Amygdala (tissue), 56 donors: ENCODE results near the gene HMCN1.

Experiments
- DNase-seq, 56 donors: peaks; one replicate each; lab custom pipeline; 2025; lab: John Stamatoyannopoulos, UW

Gene HMCN1

GRCh38 chr1:185957441-185958363 lies 223.5 kb downstream of the HMCN1 start:
- no peak for DNase-seq

- DNase-seq: no peak
These were observed 226.5 kb downstream of the HMCN1 start for GRCh38 chr1:185960422-185961321.

DNA sequence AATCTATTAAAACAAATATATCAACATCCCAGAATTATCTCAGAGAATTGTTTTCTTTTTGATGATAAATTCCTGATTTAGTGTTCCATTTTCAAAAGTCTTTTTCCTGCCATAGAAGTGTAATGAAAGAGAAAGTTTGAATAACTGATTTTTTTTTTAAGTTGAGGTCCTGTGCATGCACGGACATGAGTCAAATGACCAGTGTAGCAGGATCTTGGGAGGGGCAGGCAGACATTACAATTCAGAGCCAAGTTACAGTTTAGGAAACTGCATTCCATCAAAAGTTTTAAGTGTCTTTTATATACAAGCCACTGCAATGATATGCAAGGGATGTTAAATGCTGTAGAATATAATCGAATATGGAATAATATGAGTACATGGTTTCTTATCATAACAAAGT lies 227.5 kb downstream of the HMCN1 start:
- DNase-seq: no peak

- no peak for DNase-seq
These were observed 230.8 kb downstream of the HMCN1 start for GRCh38 chr1:185964946-185965345.

GRCh38 chr1:185965870-185966269 lies 231.7 kb downstream of the HMCN1 start:
- DNase-seq: no peak

GRCh38 chr1:185966471-185966870 lies 232.3 kb downstream of the HMCN1 start:
- DNase-seq: no peak

DNA sequence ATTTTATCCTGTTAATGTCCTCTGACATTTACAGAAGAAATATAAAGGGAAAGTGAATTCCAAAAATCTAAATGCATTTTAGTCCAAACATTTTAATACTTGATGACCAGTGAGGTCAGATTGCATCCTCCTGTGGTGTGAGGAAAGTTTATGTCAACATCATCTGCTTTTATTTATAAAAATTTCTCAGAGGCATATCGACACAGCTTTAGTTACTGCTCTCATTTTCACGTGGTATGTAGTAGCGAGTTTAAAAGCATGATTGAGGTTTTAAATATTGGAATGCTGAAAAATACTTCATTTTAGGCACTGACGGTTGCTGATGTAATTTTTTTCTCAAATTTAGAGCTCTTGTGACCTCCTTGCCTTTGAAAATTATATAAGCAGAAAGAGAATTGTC lies 234.8 kb downstream of the HMCN1 start:
- no peak for DNase-seq

DNA sequence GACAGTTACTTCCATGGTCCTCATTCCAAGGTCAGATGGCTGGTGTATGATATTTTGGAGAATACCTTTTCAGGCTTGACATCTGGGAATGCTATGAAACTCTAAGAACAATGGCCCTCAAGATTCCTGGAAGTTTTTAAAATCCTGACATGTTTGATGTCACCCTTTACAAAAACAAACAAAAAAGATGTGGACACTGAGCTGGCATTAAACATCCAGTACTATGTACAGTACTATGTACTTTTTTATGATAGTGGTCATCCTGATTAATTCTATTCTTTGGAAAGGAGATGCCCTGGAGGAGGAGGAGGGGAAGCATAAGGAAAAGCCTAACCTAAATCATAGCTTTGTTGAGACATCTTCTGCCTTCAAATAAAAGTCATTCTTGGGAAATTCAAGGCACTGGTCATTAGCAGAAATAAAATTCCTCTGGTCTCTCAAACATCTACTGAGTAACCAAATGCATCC lies 235.4 kb downstream of the HMCN1 start:
- no peak for DNase-seq

GRCh38 chr1:185971688-185972087 lies 237.5 kb downstream of the HMCN1 start:
- no peak for DNase-seq

DNA sequence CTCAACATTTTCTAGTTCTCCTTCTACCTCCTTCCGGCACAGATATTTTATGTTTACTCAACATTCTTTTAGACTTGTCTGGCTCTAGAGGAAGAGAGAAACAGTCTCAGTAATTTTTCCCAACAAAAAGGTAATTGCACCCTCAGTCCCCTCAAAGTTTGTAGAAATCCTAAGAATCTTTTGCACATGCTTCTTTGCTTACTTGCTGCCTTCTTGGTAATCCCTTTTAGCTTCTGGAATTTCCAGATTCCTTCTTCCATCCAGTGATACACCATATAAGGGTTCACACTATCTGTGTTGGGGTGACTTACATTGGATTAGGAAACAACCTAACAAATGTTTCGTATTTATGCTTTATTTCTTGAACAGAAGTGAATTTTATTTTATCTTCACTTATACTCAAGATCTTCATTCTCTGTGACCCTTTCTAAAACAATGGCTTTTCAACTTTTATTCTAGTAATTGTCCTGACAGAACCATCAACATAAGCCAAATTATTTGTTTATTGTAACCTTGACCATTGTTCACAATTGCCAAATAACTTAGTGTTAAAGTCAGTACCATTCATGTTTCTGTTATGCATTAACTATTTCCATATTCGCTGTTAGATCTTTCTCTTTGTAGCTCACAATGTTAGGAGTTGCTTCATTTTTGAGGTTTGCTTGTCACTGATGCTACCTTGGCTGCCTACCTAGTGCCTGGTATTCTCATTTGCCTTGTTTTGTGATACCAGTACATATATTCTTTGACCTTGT lies 238.1 kb downstream of the HMCN1 start:
- no peak for DNase-seq

DNA sequence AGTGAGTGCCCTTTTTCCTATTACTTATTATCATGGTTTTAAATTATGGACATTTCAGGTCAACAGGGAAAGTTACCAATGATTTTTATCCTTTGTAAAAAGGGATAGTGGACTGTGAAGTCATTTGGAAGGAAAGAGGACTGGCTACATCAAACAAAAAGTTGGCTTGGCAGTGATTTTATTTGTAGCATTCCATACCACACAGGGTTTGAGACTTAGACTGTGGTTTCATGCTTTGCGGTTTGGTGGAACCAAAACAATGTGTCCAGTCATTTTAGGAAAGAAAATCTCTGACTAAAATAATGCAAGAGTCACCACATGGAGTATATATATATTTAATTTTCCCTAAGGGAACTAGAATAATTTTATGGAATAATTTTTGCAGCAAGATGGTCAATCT lies 239.5 kb downstream of the HMCN1 start:
- no peak for DNase-seq

DNA sequence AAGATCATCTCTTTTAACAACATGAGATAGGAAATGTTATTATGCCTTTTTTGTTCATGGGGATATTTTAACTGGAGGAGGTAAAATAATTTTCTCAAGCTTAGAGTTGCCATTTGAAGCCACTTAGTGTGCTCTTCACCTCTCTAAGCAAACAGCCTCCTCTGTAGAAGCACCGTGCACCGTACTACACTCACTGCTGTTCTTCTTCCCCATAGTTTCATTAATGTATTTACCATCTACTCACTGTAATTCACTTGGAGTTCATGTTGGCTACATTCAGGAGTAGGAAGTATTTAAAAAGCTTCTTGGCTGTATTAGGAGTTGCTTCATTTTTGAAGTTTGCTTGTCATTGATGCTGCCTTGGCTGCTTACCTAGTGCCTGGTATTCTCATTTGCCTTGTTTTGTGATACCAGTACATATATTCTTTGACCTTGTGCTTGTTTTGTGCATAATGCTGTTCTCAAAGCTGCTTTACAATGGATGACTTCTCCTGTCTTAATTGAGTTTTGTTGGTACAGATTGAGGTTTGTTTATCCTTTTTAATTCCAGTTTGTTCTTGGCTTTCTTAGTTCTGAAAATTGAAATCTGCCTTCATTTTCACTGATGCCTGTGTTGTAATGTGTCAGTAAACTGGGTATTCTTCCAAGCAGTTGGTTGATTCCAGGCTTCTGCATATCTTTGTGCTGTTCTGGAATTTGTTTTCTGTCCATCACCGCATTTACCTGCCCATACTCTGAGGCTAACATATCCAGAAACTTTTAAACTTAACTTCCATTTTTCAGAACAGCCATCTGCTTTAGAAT lies 240.4 kb downstream of the HMCN1 start:
- DNase-seq: no peak

DNA sequence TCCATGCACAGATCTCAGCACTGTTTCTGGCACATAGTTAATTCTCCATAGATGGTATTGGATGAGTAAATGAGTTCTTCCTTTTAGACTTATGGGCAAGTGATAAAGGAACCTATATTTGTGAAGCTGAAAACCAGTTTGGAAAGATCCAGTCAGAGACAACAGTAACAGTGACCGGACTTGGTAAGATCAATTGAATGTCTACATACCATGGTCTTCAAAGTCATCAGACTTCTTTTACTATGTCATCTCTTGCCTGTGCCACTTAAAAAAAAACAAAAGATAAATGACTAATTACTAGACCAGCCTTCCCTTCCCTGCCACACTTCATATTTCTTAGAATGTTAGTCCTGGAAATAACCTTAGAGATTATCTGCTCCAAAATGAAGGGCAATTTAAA lies 246.7 kb downstream of the HMCN1 start:
- DNase-seq: no peak

- no peak for DNase-seq
These were observed 250.1 kb downstream of the HMCN1 start for GRCh38 chr1:185984113-185984836.

DNA sequence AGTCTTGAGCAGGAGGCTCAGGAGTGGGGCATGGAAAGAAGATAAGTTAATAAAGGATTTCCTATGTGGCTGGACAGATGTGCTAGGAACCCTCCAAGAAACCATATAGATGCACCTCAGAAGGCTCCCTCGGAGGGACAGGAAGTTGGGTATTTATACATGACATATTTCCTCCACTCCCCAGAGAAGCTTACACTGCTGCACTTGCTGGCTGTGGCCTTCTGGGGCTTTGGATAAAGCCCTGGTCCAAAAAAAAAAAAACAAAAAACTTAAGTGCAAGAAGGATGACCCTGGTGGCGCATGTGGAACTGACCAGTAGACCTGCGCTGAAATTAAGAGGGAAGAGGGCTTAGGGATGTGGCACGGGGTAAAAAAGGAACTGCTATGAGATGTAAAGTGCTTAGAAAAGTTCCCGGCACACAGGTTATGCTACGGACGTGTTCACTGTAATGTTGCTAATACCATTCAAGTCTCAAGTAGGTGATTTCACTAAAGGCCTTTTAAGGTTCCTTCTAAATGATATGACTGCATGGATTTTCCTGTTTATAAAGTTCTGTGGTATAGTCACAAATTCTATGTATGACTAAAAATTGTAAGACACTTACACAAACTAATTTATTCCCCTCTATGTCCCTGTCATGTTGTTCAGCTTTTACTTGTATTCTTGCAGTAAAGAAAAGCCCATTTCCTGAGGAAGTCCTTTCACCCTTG lies 253.6 kb downstream of the HMCN1 start:
- DNase-seq: no peak

- no peak for DNase-seq
These were observed 256.4 kb downstream of the HMCN1 start for GRCh38 chr1:185990565-185990964.

GRCh38 chr1:185991266-185991665 lies 257.1 kb downstream of the HMCN1 start:
- DNase-seq: no peak

GRCh38 chr1:185996211-185996610 lies 262.0 kb downstream of the HMCN1 start:
- DNase-seq: no peak
